Measurements from ENCODE around the gene SEMA3C. TPM values are rescaled to one million over a fixed set of nuclear protein-coding genes. Genes with fewer than 3 reads are reported as not detected.

The SEMA3C gene
- total RNA-seq, 2 donors from 2014 or later, result 0.09 to 0.15 TPM

GRCh38 chr7:80942261-80943041 is 23.6 kb upstream of the SEMA3C start:
- H3K9me3 ChIP-seq (ENCODE audit: control insufficient read depth, low read length), result no peaks in the 10 kb centered on the region
- Mint-ChIP-seq H3K9me3 (no peaks in the 10 kb centered on the region), H3K27ac (no peak overlapping the region), H3K27me3 (ENCODE audit: insufficient read depth) (no peaks in the 10 kb centered on the region), H3K4me1 (peaks cover 1% of the 10 kb centered on the region), H3K4me3 (no peak overlapping the region), H3K36me3 (ENCODE audit: low read depth) (no peaks in the 10 kb centered on the region)
- no peaks in the 10 kb centered on the region for H3K36me3 ChIP-seq (ENCODE audit: control insufficient read depth, insufficient read depth, low read length)
- peak overlapping the region; percentile 50 for H3K27ac ChIP-seq (ENCODE audit: low read depth, low read length)
- H3K27me3 ChIP-seq (ENCODE audit: control insufficient read depth, insufficient read depth, low read length, poor library complexity, severe bottlenecking), result no peaks in the 10 kb centered on the region
- DNase-seq, result peak; percentile 63
- no peaks in the 10 kb centered on the region for H3K4me1 ChIP-seq (ENCODE audit: control insufficient read depth, insufficient read depth, low read length)
- WGBS, 2 experiments (ENCODE audit: insufficient coverage in 1 of 2, insufficient read length in 1 of 2), result 50 to 77% methylated on average over 2 of the region's 2 CpGs
- TF ChIP-seq CTCF (conservative IDR thresholded peaks at IDR 0.05), result no peak
- no peak overlapping the region for H3K4me3 ChIP-seq (ENCODE audit: low read length)
- H3K9ac ChIP-seq (ENCODE audit: extremely low read depth, low read length, poor library complexity, severe bottlenecking), result no peak overlapping the region

- no peak for DNase-seq
- Mint-ChIP-seq H3K36me3 (ENCODE audit: low read depth) (no peaks in the 10 kb centered on the region), H3K27ac (no peak overlapping the region), H3K27me3 (ENCODE audit: insufficient read depth) (no peaks in the 10 kb centered on the region), H3K9me3 (no peaks in the 10 kb centered on the region), H3K4me1 (no peaks in the 10 kb centered on the region), H3K4me3 (no peak overlapping the region)
- Histone ChIP-seq H3K36me3 (ENCODE audit: control insufficient read depth, insufficient read depth, low read length) (no peaks in the 10 kb centered on the region), H3K9me3 (ENCODE audit: control insufficient read depth, low read length) (no peaks in the 10 kb centered on the region), H3K9ac (ENCODE audit: extremely low read depth, low read length, poor library complexity, severe bottlenecking) (no peak overlapping the region), H3K27me3 (ENCODE audit: control insufficient read depth, insufficient read depth, low read length, poor library complexity, severe bottlenecking) (no peaks in the 10 kb centered on the region), H3K4me3 (ENCODE audit: low read length) (no peak overlapping the region), H3K27ac (ENCODE audit: low read depth, low read length) (no peak overlapping the region), H3K4me1 (ENCODE audit: control insufficient read depth, insufficient read depth, low read length) (no peaks in the 10 kb centered on the region)
- WGBS, 2 experiments (ENCODE audit: insufficient coverage in 1 of 2, insufficient read length in 1 of 2), result 85 to 91% methylated on average over 4 of the region's 4 CpGs
- no peak for TF ChIP-seq CTCF (conservative IDR thresholded peaks at IDR 0.05)
Measured at GRCh38 chr7:80941208-80941758, 22.4 kb upstream of the SEMA3C start.

- H3K4me1 Mint-ChIP-seq, result no peaks in the 10 kb centered on the region
- no peaks in the 10 kb centered on the region for H3K27me3 ChIP-seq (ENCODE audit: control insufficient read depth, insufficient read depth, low read length, poor library complexity, severe bottlenecking)
- no peak overlapping the region for H3K27ac ChIP-seq (ENCODE audit: low read depth, low read length)
- no peaks in the 10 kb centered on the region for H3K36me3 ChIP-seq (ENCODE audit: control insufficient read depth, insufficient read depth, low read length)
- no peaks in the 10 kb centered on the region for H3K36me3 Mint-ChIP-seq (ENCODE audit: low read depth)
- TF ChIP-seq CTCF (conservative IDR thresholded peaks at IDR 0.05), result no peak
- H3K9me3 Mint-ChIP-seq, result no peaks in the 10 kb centered on the region
- no peaks in the 10 kb centered on the region for H3K4me1 ChIP-seq (ENCODE audit: control insufficient read depth, insufficient read depth, low read length)
- WGBS, 2 experiments (ENCODE audit: insufficient coverage in 1 of 2, insufficient read length in 1 of 2), result 89 to 91% methylated on average over 1 to 2 of the region's 3 CpGs
- no peaks in the 10 kb centered on the region for H3K9me3 ChIP-seq (ENCODE audit: control insufficient read depth, low read length)
- no peak overlapping the region for H3K4me3 ChIP-seq (ENCODE audit: low read length)
- DNase-seq, result no peak
- H3K27me3 Mint-ChIP-seq (ENCODE audit: insufficient read depth), result no peaks in the 10 kb centered on the region
- no peak overlapping the region for H3K27ac Mint-ChIP-seq
- H3K9ac ChIP-seq (ENCODE audit: extremely low read depth, low read length, poor library complexity, severe bottlenecking), result no peak overlapping the region
- H3K4me3 Mint-ChIP-seq, result no peak overlapping the region
Measured at GRCh38 chr7:80940539-80941207, 21.8 kb upstream of the SEMA3C start.
